HG02610 (cell line): Measurements from ENCODE around the gene SUPT16H.
"Not testable (repeated sequence)": the region's sequence is repeated elsewhere in the genome, so short reads cannot be mapped to it uniquely, and the experiment has no call there.

Experiments
- ATAC-seq: cut with Tn5 transposase; IDR thresholded peaks from one replicate; pipeline ENCODE4 v1.9.1; 2021; ENCODE audit warnings: mild to moderate bottlenecking, moderate library complexity; ENCODE audit not compliant: unreplicated experiment

Gene SUPT16H

GRCh38 chr14:21383848-21384493, at the start of gene SUPT16H:
Gene SUPT16H (minus strand): TSS chr14:21384019. CDS start chr14:21383927, 92 bp downstream.
- ATAC-seq: peak; percentile 89

DNA sequence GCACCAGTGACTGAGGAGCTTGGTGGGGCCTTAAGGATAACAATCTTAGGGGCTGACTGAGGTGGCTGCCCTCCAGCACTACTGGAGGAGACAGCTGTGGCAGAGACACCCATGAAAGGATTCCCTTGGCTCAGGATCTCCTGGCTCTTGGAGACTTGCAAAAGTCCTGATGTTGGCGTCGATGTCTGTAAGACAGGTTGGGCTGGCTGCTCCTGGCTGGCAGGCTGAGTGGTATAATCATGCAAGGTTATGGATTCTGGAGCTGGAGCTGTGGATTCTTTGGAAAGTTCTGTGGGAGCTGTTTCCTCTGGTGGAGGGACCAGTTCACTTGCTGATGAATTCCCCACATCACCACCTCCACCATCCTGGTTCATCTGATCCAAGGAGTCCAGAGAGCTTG, 47.3 kb upstream of the SUPT16H start:
- no peak for ATAC-seq

- no peak for ATAC-seq
Measured at GRCh38 chr14:21428930-21429329, 45.1 kb upstream of the SUPT16H start.

- no peak for ATAC-seq
Measured at GRCh38 chr14:21426692-21427091, 42.9 kb upstream of the SUPT16H start.

DNA sequence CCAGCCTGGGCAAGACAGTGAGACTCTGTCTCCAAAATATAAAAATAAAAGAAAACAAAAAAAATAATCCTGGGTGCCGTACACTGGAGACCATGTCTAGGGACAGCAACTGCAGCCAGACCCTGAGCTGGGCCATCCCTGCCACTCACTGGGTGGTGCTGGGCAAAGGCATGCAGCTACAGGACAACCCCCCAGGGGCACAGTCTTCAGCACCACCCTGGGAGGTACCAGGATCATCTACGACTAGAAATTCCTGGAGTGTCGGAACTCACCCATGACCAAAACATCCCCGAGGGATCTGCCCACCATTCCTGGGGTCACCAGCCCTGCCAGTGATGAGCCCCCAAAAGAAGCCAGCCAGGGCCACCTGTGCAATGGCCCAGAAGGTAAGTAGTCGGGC, 35.7 kb upstream of the SUPT16H start:
- ATAC-seq: no peak

GRCh38 chr14:21415329-21415728, 31.5 kb upstream of the SUPT16H start:
- ATAC-seq: no peak

DNA sequence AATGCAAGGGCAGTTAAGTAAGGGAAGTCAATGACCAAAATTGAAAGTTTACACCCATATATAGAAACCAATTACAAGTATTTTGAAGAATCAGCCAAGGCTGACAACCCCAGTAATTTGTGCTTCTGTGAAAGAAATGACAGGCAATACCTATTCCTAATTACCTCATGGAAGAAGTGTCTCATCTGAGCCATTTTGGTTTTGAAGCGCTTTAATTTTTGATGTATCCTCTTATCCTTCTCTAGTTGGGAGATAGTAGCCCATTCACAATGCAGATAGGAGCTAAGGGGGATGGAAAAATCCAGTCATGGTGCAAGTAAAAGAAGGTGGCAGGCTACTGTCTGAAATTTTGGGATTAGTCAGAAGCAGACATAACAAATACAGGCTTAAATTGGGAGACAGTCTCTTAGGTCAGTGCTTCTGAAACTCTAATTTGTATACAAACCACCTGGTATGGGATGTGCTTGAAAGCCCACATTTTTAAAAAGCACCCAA, 30.4 kb upstream of the SUPT16H start:
- peak; percentile 68 for ATAC-seq

GRCh38 chr14:21408147-21408546, 24.3 kb upstream of the SUPT16H start:
- ATAC-seq: no peak

DNA sequence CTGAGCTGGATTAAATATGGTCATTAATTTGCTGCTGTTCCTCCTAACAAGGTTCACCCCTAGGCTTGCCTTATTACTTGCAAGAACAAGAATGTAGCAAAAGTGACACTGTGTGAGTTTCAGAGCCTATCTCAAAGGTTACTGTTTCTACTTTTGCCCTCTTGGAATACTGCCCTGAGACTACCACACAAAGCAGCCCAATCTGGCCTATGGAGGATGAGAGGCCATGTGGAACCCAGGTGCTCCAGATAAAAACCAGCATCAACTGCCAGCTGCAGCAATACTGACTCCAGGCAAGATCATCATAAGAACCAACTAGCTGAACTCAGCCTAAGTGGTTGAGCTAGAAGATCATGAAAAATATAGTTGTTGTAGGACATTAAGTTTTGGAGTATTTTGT, 22.4 kb upstream of the SUPT16H start:
- ATAC-seq: no peak

- no peak for ATAC-seq
Measured at GRCh38 chr14:21405097-21405496, 21.3 kb upstream of the SUPT16H start.

GRCh38 chr14:21399311-21399870, 15.6 kb upstream of the SUPT16H start:
- ATAC-seq: no peak

DNA sequence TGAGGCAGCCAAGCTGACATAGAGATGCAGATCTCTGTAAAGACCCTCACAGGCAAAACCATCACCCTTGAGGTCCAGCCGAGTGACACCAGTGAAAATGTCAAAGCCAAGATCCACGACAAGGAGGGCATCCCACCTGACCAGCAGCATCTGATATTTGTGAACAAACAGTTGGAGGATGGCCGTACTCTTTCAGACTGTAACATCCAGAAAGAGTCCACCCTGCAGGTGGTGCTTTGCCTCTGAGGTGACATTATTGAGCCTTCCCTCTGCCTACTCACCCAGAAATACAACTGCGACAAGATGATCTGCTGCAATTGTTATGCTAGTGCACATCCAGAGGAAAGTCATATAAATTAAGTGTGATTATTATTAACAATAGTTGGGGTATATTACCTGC, 15.1 kb upstream of the SUPT16H start:
- no peak for ATAC-seq

- no peak for ATAC-seq
Measured at GRCh38 chr14:21395450-21395849, 11.6 kb upstream of the SUPT16H start.

- peak; percentile 34 for ATAC-seq
Measured at GRCh38 chr14:21385188-21385904, 1.5 kb upstream of the SUPT16H start.

DNA sequence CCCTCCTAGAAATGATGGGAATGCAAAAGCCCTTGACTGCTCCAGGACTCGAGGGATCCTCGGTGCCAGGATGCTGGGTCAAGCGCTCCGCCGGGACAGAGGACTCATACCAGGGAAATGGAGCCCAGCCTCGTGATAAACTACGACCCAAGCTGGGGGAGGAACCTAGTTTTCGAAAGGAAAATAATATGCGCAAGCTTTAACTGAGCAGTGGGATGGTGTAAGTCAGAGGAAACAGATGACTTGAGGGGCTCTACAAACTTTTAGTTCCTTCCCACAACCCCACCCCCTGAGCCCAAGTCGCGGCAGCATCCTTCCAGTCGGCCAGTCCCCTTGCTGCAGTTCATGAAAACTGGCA, 654 bp upstream of the SUPT16H start:
- peak; percentile 25 for ATAC-seq

DNA sequence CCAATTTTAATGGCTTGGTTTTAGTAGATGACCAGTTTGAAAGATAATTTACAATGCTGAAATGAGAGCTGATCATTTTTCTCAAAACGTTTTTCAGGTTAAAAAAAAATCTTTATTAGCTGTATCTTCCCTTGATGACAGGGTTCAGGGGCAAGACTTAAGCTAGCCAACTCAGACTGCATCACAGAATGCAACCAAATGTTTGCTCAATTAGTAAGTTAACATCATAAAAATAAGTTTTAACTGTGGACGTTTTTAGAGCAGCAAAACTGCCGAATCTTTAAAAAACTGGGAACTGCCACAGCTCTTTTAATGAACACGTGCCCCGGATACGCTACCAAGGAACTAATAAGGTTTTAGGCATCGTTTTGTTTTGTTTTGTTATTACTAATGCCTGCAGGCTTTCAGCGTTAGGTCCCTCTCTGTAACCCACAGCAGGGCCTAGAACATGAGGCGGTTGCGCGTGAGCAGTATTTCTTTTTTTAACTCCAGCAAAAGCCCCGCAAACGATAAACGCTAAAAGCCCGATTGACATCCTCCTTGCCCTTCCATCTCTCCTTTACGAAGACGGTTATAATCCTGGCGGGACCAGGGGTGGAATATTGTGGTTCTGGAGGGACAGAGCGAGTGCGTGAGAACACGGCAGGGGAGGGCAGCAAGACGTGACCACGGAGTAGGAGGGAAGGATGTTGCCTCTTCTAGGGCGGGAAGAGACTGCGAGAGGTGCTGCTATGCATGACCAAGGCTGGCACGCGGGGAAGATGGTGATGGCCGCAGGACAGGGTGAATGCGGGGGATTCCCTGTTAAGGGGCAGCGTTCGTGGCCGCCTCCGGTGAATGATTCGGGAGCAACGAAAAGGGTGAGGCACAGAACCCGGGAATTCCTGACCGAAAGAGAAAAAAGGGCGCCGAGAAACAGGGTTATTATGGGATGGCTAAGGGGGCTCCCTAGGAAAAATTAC, 652 bp downstream of the SUPT16H start:
- ATAC-seq: peak; percentile 29

- no peak for ATAC-seq
Measured at GRCh38 chr14:21382095-21382494, 1.7 kb downstream of the SUPT16H start.

DNA sequence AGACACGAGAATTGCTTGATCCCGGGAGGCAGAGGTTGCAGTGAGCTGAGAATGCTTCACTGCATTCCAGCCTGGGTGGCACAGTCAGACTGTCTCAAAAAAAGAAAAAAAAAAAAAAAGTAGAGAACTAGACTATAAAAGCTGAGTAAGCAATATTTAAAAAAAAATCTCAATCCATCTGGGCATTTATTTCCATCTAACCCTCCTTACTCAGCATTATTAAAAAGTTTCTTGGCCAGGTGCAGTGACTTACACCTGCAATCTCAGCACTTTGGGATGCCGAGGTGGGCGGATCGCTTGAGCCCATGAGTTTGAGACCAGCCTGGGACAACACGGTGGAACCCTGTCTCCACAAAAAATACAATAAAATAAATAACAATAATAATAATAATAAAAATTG, 4.5 kb downstream of the SUPT16H start:
- no peak for ATAC-seq

- ATAC-seq: no peak
Measured at GRCh38 chr14:21373980-21374379, 9.8 kb downstream of the SUPT16H start.

GRCh38 chr14:21372814-21373213, 11.0 kb downstream of the SUPT16H start:
- not testable (repeated sequence) for ATAC-seq
